ENCODE data around the gene YOD1. TPM values are rescaled to one million over a fixed set of nuclear protein-coding genes. Genes with fewer than 3 reads are reported as not detected.

The YOD1 gene
- total and polyA plus RNA-seq, 2 of the 13 experiments (the other 11 are each of a cell fraction or from before 2014, with no cell fraction given): 3.4 to 9.1 TPM

DNA sequence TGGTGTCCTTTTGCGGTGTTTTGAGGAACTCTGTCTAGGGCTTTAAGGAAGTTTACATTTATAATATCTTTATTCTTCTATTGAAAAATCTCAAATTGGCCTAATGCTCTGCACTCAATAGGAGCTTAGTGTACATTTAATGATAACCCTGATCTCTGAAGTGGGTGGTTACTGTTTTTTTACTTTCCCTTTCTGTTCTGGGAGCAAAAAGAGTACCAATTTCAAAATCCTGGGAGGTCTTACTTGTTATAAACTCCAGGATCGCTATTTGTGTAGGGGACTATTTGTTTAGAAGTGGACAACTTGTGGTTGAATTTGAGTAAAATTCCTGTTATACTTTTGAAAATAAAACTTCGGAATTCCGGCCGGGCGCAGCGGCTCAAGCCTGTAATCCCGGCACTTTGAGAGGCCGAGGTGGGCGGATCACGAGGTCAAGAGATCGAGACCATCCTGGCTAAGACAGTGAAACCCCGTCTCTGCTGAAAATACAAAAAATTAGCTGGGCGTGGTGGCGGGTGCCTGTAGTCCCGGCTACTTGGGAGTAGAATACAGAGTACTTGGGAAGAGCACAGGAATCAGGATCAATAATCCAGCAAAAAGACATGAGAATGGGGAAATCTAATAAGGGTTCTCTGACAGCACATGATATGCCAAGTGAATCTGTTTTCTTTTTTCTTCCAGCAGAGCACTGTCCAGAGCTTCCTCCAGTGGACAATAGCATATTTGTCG lies 38.8 kb upstream of the YOD1 start (continued):
- TF ChIP-seq MEIS1 (CRISPR knock-in tag; IDR thresholded peaks at IDR 0.05; ENCODE audit: borderline replicate concordance) (no peak), ARID5B (CRISPR knock-in tag; IDR thresholded peaks at IDR 0.05) (0 out of 2 replicates have a peak, but pooled peaks have one; percentile 23), HOXA5 (CRISPR knock-in tag; IDR thresholded peaks at IDR 0.05) (peak; percentile 26; the same call in 1 of the 2 replicates), ZMYM2 (CRISPR knock-in tag; IDR thresholded peaks at IDR 0.05) (peak; percentile 42; the same call in 1 of the 2 replicates), SIX4 (CRISPR knock-in tag; IDR thresholded peaks at IDR 0.05) (no peak), FOXA3 (CRISPR knock-in tag; IDR thresholded peaks at IDR 0.05) (no peak), ZNF142 (CRISPR knock-in tag; IDR thresholded peaks at IDR 0.05) (0 out of 2 replicates have a peak, but pooled peaks have one; percentile 32), ZSCAN21 (CRISPR knock-in tag; IDR thresholded peaks at IDR 0.05; ENCODE audit: borderline replicate concordance) (no peak), ZNF337 (CRISPR knock-in tag; IDR thresholded peaks at IDR 0.05; ENCODE audit: borderline replicate concordance, low read depth) (no peak), TAF1 (CRISPR knock-in tag; IDR thresholded peaks at IDR 0.05) (peak; percentile 16; the same call in 1 of the 2 replicates), EP300 (IDR thresholded peaks at IDR 0.05; ENCODE audit: low read depth in 2 of 2, low read length in 2 of 2) (no peak), EP300 (CRISPR knock-in tag; IDR thresholded peaks at IDR 0.05; ENCODE audit: borderline replicate concordance) (no peak), ZNF253 (CRISPR knock-in tag; IDR thresholded peaks at IDR 0.05; ENCODE audit: borderline replicate concordance) (no peak)
- TF ChIP-seq, protein P1, sequence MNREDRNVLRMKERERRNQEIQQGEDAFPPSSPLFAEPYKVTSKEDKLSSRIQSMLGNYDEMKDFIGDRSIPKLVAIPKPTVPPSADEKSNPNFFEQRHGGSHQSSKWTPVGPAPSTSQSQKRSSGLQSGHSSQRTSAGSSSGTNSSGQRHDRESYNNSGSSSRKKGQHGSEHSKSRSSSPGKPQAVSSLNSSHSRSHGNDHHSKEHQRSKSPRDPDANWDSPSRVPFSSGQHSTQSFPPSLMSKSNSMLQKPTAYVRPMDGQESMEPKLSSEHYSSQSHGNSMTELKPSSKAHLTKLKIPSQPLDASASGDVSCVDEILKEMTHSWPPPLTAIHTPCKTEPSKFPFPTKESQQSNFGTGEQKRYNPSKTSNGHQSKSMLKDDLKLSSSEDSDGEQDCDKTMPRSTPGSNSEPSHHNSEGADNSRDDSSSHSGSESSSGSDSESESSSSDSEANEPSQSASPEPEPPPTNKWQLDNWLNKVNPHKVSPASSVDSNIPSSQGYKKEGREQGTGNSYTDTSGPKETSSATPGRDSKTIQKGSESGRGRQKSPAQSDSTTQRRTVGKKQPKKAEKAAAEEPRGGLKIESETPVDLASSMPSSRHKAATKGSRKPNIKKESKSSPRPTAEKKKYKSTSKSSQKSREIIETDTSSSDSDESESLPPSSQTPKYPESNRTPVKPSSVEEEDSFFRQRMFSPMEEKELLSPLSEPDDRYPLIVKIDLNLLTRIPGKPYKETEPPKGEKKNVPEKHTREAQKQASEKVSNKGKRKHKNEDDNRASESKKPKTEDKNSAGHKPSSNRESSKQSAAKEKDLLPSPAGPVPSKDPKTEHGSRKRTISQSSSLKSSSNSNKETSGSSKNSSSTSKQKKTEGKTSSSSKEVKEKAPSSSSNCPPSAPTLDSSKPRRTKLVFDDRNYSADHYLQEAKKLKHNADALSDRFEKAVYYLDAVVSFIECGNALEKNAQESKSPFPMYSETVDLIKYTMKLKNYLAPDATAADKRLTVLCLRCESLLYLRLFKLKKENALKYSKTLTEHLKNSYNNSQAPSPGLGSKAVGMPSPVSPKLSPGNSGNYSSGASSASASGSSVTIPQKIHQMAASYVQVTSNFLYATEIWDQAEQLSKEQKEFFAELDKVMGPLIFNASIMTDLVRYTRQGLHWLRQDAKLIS (CRISPR knock-in tag; IDR thresholded peaks at IDR 0.05): 0 out of 2 replicates have a peak, but pooled peaks have one; percentile 42
